ENCODE results near the gene CCDC169.

The CCDC169 gene

DNA sequence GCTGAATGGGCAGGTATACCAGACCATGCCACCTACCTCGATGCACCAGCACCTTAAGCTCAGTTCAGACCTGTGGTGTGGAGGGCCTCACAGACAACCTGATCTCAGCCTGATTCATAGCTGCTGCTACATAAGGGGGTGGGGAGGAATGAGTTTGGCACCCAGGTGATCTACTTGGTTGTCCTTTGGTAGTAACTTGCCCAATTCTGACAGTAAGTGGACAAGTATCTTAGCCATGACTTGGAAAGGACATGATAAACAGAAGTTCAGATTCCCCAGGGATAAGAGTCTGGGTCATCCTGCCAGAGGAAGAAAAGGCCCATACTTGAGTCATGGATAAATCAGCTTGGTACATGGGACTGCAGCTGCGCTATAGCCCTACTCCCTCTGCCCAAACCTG is 54.9 kb downstream of the CCDC169 start:
- DNase-seq (ENCODE audit: low read depth), result no peak
- TF ChIP-seq, protein P1, sequence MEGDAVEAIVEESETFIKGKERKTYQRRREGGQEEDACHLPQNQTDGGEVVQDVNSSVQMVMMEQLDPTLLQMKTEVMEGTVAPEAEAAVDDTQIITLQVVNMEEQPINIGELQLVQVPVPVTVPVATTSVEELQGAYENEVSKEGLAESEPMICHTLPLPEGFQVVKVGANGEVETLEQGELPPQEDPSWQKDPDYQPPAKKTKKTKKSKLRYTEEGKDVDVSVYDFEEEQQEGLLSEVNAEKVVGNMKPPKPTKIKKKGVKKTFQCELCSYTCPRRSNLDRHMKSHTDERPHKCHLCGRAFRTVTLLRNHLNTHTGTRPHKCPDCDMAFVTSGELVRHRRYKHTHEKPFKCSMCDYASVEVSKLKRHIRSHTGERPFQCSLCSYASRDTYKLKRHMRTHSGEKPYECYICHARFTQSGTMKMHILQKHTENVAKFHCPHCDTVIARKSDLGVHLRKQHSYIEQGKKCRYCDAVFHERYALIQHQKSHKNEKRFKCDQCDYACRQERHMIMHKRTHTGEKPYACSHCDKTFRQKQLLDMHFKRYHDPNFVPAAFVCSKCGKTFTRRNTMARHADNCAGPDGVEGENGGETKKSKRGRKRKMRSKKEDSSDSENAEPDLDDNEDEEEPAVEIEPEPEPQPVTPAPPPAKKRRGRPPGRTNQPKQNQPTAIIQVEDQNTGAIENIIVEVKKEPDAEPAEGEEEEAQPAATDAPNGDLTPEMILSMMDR (IDR thresholded peaks at IDR 0.05; ENCODE audit: low read length, missing control alignments), result no peak
- no peak overlapping the region for H3K4me3 ChIP-seq (replicated peaks; ENCODE audit: low read depth, low read length)

DNA sequence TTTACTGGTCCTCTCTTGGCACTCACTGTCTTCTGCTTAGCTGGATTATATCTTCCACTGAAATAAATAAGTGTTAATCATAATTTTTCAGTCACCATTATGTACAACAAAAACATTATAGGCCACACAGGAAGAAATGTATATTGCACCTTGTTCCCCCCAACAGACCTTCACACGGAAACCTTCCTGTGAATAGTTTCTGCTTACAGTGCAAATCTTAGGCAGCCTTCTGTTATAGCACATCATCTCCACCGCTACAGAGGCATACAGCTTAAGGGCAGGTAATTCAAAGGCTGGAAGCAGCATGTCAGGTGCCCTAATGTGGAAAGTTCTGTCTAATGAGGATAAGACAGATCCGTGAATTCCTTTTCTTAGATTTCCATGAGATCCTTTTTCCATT is 66.4 kb downstream of the CCDC169 start:
- no peak overlapping the region for H3K4me3 ChIP-seq (replicated peaks; ENCODE audit: low read depth, low read length)
- DNase-seq (ENCODE audit: low read depth), result no peak
- TF ChIP-seq, protein P1 (IDR thresholded peaks at IDR 0.05; ENCODE audit: low read length, missing control alignments), result no peak

DNA sequence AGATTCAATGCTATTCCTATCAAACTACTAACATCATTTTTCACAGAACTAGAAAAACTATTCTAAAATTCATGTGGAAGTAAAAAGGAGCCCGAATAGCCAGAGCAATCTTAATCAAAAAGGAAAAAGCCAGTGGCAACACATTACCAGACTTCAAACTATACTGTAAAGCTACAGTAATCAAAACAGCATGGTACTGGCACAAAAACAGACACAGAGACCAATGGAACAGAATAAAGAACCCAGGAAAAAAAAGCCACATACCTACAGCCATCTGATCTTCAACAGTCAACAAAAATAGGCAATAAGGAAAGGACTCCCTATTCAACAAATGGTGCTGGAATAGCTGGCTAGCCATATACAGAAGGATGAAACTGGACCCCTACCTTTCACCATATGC is 72.9 kb downstream of the CCDC169 start:
- no peak overlapping the region for H3K4me3 ChIP-seq (replicated peaks; ENCODE audit: low read depth, low read length)
- TF ChIP-seq, protein P1 (IDR thresholded peaks at IDR 0.05; ENCODE audit: low read length, missing control alignments), result no peak
- DNase-seq (ENCODE audit: low read depth), result no peak

DNA sequence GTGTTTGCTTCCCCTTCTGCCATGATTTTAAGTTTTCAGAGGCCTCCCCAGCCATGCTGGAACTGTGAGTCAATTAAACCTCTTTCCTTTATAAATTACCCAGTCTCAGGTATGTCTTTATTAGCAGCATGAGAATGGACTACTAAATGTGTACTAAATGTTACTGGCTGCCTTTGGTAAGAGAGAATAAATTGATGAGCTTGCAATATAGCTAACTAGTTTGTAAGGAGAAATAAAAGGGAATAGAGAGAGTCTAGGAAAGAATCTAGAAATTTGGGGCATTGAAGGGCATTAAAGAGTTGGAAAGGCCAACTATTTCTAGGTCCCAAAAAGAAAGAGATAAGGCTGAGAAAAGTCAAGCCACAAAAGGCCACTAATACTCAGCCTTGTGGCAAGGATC is 77.7 kb downstream of the CCDC169 start:
- no peak for DNase-seq (ENCODE audit: low read depth)
- TF ChIP-seq, protein P1 (IDR thresholded peaks at IDR 0.05; ENCODE audit: low read length, missing control alignments), result no peak
- H3K4me3 ChIP-seq (replicated peaks; ENCODE audit: low read depth, low read length), result no peak overlapping the region

DNA sequence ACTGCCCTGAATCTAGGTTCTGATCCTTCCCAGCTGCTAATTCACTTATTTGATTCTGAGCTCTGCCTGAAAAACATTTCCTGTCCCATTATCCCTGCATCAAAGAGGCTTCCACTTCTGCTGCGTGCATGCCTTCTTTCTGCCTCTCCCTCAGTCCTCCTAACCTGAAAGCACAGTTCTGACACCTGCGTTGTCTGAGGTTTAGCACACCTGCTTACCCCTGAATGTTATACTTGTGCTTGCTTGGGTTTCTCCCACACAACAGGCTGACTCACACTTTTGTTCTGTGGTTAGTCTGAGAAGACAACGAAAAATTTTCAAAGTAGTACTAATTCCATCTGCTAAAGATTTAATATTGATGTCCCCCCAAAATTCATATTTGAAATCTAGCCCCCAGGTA is 80.2 kb downstream of the CCDC169 start:
- H3K4me3 ChIP-seq (replicated peaks; ENCODE audit: low read depth, low read length), result no peak overlapping the region
- DNase-seq (ENCODE audit: low read depth), result no peak
- TF ChIP-seq, protein P1 (IDR thresholded peaks at IDR 0.05; ENCODE audit: low read length, missing control alignments), result no peak

DNA sequence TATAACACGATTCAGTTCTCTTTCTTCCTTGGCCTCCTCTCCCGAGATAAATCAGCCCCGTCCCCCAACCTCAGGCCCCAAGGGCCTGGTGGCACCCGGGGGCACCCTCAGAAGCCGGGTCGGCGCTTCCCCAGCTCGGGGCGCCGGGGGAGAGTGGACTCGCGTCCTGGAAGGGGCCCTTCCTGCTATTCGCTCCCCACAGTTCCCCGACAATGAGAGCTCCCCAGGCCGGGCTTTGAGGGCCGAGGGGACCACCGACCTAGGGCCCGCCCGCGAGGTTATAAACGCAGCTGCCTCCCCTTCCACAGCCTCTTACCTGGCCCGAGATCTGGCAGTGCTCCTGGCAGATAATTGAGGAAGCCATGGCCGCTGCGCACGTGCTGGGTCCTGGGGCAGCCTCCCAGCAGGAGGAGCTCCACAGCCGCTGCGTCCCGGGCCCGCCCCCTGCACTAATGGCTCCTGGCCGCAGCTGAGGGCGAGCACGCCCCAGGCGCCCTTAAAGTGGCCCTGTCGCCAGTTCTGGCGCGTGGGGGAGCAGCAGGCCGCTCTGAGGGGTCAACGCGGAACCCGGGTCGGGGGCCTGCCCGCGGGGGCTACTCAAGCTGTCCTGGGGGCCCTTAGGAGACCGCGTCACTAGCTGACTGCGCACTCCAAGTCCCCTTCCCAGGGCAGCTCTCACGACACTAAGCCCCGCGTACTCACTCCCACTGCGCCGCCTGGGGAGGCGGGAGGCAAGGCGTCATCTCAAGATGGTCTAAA is 83.3 kb downstream of the CCDC169 start, which contains the start of gene SOHLH2:
SOHLH2 (minus strand) TSS at position 394 of the 759 bp plus-strand sequence; CDS start at position 364, 30 bp downstream.
- TF ChIP-seq, protein P1 (IDR thresholded peaks at IDR 0.05; ENCODE audit: low read length, missing control alignments), result no peak
- H3K4me3 ChIP-seq (replicated peaks; ENCODE audit: low read depth, low read length), result no peak within 1 kb of the TSS
- no peak for DNase-seq (ENCODE audit: low read depth)

DNA sequence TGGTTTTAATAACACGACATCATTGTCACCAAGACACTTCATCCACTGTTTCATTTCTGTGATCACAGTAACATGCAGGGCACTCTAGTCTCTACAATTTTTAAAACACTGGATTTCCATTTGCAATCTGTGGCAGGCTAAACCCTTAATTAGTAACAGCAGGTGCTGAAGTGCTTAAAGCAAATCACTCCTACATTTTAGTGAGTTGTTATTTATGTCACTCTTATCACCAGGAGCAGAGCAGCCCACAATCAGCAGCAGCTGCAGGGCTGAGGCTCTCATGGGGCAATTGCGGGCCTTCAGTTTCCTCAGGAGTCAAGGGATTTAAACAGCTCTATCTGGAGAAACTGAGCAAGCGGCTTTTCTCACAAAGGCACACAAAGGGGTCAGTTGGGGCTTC is 84.8 kb downstream of the CCDC169 start:
- TF ChIP-seq, protein P1 (IDR thresholded peaks at IDR 0.05; ENCODE audit: low read length, missing control alignments), result no peak
- no peak overlapping the region for H3K4me3 ChIP-seq (replicated peaks; ENCODE audit: low read depth, low read length)
- DNase-seq (ENCODE audit: low read depth), result no peak
